HG03196 (cell line): ENCODE results near the gene POU2AF1.

ENCODE experiments used
- ATAC-seq: cut with Tn5 transposase; IDR thresholded peaks from one replicate; pipeline ENCODE4 v1.9.1; 2021; ENCODE audit not compliant: unreplicated experiment

The POU2AF1 gene

GRCh38 chr11:111378861-111379601 lies at the start of gene POU2AF1:
POU2AF1 (minus strand) TSS chr11:111379275; CDS start chr11:111379177, 98 bp downstream.
- ATAC-seq: peak; percentile 52

- ATAC-seq: no peak
Measured at GRCh38 chr11:111428113-111428876, 49.2 kb upstream of the POU2AF1 start.

- no peak for ATAC-seq
Measured at GRCh38 chr11:111427471-111427912, 48.4 kb upstream of the POU2AF1 start.

GRCh38 chr11:111426617-111427016 lies 47.5 kb upstream of the POU2AF1 start:
- no peak for ATAC-seq

- ATAC-seq: no peak
Measured at GRCh38 chr11:111423250-111423615, 44.2 kb upstream of the POU2AF1 start.

- ATAC-seq: no peak
Measured at GRCh38 chr11:111422494-111423249, 43.6 kb upstream of the POU2AF1 start.

GRCh38 chr11:111421251-111421650 lies 42.2 kb upstream of the POU2AF1 start:
- ATAC-seq: no peak

GRCh38 chr11:111419641-111420327 lies 40.7 kb upstream of the POU2AF1 start:
- no peak for ATAC-seq

- ATAC-seq: no peak
Measured at GRCh38 chr11:111419181-111419580, 40.1 kb upstream of the POU2AF1 start.

GRCh38 chr11:111418436-111418787 lies 39.3 kb upstream of the POU2AF1 start:
- ATAC-seq: no peak

- peak; percentile 29 for ATAC-seq
Measured at GRCh38 chr11:111417766-111418435, 38.8 kb upstream of the POU2AF1 start.

GRCh38 chr11:111417011-111417765 lies 38.1 kb upstream of the POU2AF1 start:
- peak; percentile 47 for ATAC-seq

GRCh38 chr11:111416231-111416960 lies 37.3 kb upstream of the POU2AF1 start:
- ATAC-seq: no peak

- ATAC-seq: no peak
Measured at GRCh38 chr11:111414936-111415335, 35.9 kb upstream of the POU2AF1 start.

- ATAC-seq: peak; percentile 22
Measured at GRCh38 chr11:111414267-111414931, 35.3 kb upstream of the POU2AF1 start.

- no peak for ATAC-seq
Measured at GRCh38 chr11:111413849-111414248, 34.8 kb upstream of the POU2AF1 start.

GRCh38 chr11:111412293-111412692 lies 33.2 kb upstream of the POU2AF1 start:
- ATAC-seq: no peak

- ATAC-seq: no peak
Measured at GRCh38 chr11:111411456-111411855, 32.4 kb upstream of the POU2AF1 start.

GRCh38 chr11:111410951-111411350 lies 31.9 kb upstream of the POU2AF1 start:
- no peak for ATAC-seq
